ENCODE data around the gene FOXC1. TPM values are rescaled to one million over a fixed set of nuclear protein-coding genes. Genes with fewer than 3 reads are reported as not detected.

FOXC1 gene
- total RNA-seq, 2 donors from 2014 or later, result 13.5 to 23.6 TPM

GRCh38 chr6:1612974-1613306, 3.2 kb downstream of the FOXC1 start:
- peak overlapping the region; percentile 65 to 67 for H3K4me3 ChIP-seq
- peaks cover 14% of the 10 kb centered on the region in 2 donors for H3K27me3 ChIP-seq
- DNase-seq (ENCODE audit: low spot score), result no peak
- no peaks in the 10 kb centered on the region for H3K9me3 ChIP-seq
- TF ChIP-seq, protein P1, sequence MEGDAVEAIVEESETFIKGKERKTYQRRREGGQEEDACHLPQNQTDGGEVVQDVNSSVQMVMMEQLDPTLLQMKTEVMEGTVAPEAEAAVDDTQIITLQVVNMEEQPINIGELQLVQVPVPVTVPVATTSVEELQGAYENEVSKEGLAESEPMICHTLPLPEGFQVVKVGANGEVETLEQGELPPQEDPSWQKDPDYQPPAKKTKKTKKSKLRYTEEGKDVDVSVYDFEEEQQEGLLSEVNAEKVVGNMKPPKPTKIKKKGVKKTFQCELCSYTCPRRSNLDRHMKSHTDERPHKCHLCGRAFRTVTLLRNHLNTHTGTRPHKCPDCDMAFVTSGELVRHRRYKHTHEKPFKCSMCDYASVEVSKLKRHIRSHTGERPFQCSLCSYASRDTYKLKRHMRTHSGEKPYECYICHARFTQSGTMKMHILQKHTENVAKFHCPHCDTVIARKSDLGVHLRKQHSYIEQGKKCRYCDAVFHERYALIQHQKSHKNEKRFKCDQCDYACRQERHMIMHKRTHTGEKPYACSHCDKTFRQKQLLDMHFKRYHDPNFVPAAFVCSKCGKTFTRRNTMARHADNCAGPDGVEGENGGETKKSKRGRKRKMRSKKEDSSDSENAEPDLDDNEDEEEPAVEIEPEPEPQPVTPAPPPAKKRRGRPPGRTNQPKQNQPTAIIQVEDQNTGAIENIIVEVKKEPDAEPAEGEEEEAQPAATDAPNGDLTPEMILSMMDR (IDR thresholded peaks at IDR 0.05), result no peak
- peak overlapping the region; percentile 74 to 83 for H3K27ac ChIP-seq
- peaks cover 0 to 6% of the 10 kb centered on the region in 2 donors for H3K4me1 ChIP-seq
- no peaks in the 10 kb centered on the region for H3K36me3 ChIP-seq

GRCh38 chr6:1613346-1613687, 3.6 kb downstream of the FOXC1 start:
- no peaks in the 10 kb centered on the region for H3K9me3 ChIP-seq
- no peak for DNase-seq (ENCODE audit: low spot score)
- TF ChIP-seq, protein P1 (IDR thresholded peaks at IDR 0.05), result no peak
- peaks cover 0 to 5% of the 10 kb centered on the region in 2 donors for H3K4me1 ChIP-seq
- H3K27ac ChIP-seq, result peak overlapping the region; percentile 74 to 81
- peaks cover 14% of the 10 kb centered on the region in 2 donors for H3K27me3 ChIP-seq
- H3K4me3 ChIP-seq, result peak overlapping the region; percentile 65 to 67
- no peaks in the 10 kb centered on the region for H3K36me3 ChIP-seq

- DNase-seq (ENCODE audit: low spot score), result no peak
- Histone ChIP-seq H3K27ac (peak overlapping the region; percentile 74 to 81), H3K4me1 (peaks cover 0 to 5% of the 10 kb centered on the region in 2 donors), H3K4me3 (peak overlapping the region; percentile 65 to 67), H3K9me3 (no peaks in the 10 kb centered on the region), H3K27me3 (peaks cover 14% of the 10 kb centered on the region in 2 donors), H3K36me3 (no peaks in the 10 kb centered on the region)
- TF ChIP-seq, protein P1 (IDR thresholded peaks at IDR 0.05), result no peak
Observed at GRCh38 chr6:1613688-1614447, 4.2 kb downstream of the FOXC1 start.

DNA sequence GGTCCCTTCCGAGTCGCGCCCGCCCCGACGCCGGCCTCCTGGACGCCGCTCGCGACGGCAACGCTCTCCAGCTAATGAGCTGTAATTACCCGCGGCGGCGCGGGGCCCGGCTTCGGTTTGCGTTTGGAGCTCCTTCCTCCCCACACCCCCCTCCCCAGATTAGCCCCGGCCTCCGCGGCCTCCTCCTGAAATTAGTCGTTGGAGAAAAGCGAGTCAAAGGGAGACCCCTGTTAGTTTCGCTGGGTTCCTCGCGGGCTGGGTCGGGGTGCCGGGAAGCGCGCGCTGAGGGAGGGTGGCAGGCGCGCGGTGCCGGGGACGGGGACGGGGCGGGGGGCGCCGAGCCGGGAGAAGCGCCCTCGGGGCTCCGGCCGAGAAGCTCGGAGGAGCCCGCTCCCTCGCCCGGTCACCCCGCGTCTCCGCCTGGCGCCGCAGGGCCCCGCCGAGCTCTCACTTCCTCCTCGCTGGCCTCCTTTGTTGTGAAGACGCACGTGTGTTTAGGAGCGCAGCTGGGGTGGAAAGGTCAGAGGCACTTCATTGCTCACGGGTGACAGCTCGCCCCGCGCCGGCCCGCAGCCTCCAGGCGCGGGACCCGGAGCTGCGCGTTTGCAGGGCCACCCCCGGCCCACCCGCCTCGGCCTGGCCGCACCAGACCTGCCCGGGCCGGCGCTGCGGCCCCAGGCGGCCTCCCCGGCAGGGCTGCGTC, 4.9 kb downstream of the FOXC1 start:
- DNase-seq (ENCODE audit: low spot score), result no peak
- peak overlapping the region; percentile 65 to 67 for H3K4me3 ChIP-seq
- H3K4me1 ChIP-seq, result peaks cover 0 to 2% of the 10 kb centered on the region in 2 donors
- TF ChIP-seq, protein P1 (IDR thresholded peaks at IDR 0.05), result no peak
- H3K9me3 ChIP-seq, result no peaks in the 10 kb centered on the region
- H3K27me3 ChIP-seq, result peaks cover 14% of the 10 kb centered on the region in 2 donors
- no peaks in the 10 kb centered on the region for H3K36me3 ChIP-seq
- peak overlapping the region; percentile 74 to 81 for H3K27ac ChIP-seq

- Histone ChIP-seq H3K27ac (peak overlapping the region in 1 of 2 donors; percentile 81), H3K36me3 (no peaks in the 10 kb centered on the region), H3K4me1 (peaks cover 0 to 10% of the 10 kb centered on the region in 2 donors), H3K9me3 (no peaks in the 10 kb centered on the region), H3K27me3 (peaks cover 14 to 22% of the 10 kb centered on the region in 2 donors), H3K4me3 (peak overlapping the region in 1 of 2 donors; percentile 67)
- TF ChIP-seq, protein P1 (IDR thresholded peaks at IDR 0.05), result no peak
- DNase-seq (ENCODE audit: low spot score), result no peak
Observed at GRCh38 chr6:1615151-1615852, 5.6 kb downstream of the FOXC1 start.
